Skin of body (tissue), 2 donors: Measurements from ENCODE around the gene SYT2. TPM values are rescaled to one million over a fixed set of nuclear protein-coding genes. Genes with fewer than 3 reads are reported as not detected.
"Not testable (repeated sequence)": the region's sequence is repeated elsewhere in the genome, so short reads cannot be mapped to it uniquely, and the experiment has no call there.

Experiments used
- DNase-seq: peaks from one replicate; lab custom pipeline; 2025; lab: John Stamatoyannopoulos, UW
- total RNA-seq: library from RNA; depleted of rRNA; stranded (reverse); fragments of >200 nt; gene quantifications from one replicate; pipeline ENCODE4 v1.2.3, GENCODE V29; 2014

SYT2 gene
- total RNA-seq, 1 donor from 2014 or later: 0.10 TPM

DNA sequence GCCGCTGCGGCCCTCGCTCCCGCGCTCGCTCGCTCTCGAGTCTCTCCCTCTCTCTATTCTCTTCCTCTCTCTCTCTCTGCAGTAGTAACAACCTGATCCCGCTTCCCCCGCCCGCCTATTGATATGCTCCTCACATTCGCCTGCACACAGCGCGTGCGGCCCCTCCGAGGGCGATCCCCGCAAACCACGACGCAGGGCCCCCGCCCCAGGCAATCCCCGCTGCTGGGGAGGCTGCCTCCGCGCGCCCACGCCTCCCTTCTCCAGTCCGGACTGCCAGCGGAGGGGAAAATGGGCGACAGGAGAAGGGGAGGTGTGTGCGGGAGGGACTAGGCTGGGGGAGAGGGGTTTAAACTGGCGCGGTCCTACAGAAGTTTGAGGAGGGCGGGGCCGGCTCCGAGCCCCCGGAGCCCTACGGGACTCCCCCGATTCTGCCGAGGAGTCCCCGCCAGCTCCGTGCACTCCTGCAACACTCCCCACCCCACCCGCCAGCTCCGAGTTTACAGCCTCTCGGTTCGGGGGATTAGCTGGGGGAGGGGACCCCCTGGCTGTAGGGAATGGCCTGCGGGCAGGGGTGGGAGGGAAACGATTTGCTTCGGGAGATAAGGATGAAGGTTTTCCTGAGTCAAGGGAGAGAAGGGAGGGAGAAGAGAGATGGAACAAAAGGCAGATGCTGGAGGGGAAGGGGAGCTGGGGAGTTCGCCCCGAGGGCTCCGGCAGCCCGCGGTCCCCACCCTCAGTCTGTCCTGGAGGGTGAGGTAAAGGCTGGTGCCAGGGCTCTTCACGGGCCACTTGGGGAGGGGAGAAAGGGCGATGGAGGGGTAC, 66.6 kb downstream of the SYT2 start:
- no peak for DNase-seq

DNA sequence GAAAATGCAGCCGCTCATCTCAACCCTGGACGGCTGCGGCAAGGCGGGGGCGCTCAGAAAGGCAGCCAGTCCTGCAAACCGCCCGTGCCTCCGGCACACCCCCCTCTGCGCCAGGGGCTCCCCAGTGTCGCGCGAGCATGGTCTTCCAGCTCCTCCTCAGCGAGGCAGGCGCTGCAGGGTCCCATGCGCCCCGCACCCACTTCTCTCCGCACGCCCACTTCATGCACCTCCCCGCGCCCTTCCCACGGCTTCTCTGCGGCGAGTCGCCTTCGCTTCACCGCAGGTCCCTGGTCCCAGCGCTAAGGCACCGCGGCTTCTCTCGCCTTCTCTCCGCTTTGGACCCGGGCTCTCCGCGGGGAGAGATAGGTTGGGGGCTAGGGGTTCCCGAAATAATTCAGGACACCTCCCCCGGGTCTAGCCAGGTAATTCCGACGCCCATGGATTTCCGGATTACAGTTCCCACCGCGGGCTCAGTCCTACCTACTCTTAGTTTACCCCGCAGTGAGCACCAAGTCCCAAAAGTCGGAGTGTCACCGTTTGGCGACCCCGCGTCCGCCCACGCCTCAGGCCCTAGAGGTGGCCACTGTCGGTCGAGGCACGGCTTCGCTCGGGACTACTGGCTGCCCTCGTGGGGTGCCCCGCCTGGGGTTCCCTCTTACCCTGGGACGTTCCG, 67.5 kb downstream of the SYT2 start:
- no peak for DNase-seq

DNA sequence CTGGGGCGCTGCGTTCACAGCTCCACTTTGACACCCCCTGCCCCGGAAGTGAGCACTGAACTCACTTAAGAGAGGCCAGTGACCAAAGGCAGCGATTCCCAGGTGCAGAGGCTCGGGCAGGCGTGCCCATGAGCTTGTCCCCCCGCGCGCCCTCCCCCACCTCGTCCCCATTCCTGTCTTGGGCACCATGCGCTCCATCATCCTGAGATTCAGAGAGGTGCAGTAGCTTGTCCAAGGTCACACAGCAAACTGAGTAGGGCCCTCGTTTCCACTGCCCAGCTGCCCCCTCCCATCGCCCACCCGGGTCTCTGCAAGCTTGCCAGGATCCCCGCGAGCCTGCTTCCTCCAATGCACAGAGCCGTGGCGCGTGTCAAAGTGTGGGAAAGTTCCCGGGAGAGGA, 68.0 kb downstream of the SYT2 start:
- no peak for DNase-seq

DNA sequence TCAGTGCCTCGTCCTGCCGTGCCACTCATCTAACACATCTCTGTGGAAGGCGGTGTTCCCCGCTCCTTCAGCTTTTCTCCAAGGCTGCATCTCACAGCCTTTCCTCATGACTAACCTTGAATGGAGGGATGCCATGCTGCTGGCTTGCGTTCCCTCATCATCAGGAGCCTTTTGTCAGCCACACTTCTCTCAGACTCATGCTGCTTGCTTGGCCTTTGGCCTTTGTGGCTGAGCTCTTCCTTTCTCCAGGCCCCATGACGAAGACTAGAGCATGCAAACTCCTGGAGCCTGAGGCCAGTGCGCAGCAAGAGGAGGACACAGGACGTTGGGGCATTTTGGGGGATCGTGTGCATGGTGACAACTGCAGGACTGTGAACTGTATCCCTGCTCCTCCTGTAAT, 70.8 kb downstream of the SYT2 start:
- no peak for DNase-seq

DNA sequence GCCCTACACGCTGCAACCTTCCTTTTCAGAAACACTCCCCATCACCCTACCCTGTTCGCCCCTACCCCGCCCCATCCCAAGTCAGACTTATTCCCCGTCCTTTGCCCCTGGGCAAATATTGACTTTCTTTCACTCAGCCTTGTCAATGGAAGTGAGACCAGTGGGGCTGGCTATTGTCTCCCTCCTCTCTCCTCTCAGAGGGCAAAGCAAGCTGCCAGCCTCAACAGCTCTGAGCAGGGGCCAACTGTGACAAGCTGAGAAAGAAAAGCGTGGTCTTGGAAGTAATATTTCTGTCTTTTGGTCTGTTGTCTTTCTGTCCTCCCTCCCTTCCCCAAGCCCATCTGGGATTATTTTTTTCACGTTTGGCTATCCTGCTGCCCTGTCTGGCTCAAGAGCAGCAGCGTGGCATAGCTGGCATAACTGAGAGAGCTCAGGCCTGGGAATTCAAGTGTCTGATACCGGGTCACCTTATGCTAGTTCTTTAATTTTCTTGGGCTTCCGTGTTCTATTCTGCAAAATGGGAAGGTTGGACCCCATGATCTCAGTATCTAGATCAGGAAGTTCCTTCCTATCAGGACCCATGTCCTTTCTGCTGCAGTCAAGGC, 71.5 kb downstream of the SYT2 start:
- not testable (repeated sequence) for DNase-seq

DNA sequence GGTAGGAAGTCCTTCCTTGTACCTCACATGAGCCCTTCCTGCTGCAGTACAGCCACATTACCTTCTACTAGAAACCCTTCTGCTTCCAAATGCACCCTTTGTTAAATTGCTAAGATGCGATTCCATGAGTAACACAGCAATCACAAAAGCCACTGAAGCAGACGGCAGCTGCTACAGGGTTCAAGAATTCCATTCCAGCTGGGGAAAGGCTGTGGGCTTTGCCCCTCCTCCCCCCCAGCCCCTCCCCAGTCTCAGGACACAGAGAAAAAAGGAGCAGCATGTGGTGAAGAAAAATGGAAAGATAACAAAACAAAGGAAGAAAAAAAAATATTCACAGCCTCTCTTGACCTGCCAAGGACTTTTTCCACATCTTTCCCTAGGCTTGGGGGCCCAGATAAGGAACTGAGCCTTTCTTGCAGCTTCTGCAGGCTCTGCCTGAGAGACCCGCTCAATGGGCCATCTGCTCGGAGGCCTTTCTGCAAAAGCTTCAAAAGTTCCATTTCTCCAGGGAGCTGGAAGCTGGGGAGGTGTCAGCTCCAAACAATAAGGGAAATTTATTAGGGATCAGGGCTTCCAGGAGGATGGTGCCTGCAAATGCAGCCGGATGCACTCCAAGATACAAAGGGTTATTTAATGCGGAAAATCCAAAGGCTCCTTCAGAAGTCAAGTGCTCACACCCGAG, 72.1 kb downstream of the SYT2 start:
- DNase-seq: no peak

DNA sequence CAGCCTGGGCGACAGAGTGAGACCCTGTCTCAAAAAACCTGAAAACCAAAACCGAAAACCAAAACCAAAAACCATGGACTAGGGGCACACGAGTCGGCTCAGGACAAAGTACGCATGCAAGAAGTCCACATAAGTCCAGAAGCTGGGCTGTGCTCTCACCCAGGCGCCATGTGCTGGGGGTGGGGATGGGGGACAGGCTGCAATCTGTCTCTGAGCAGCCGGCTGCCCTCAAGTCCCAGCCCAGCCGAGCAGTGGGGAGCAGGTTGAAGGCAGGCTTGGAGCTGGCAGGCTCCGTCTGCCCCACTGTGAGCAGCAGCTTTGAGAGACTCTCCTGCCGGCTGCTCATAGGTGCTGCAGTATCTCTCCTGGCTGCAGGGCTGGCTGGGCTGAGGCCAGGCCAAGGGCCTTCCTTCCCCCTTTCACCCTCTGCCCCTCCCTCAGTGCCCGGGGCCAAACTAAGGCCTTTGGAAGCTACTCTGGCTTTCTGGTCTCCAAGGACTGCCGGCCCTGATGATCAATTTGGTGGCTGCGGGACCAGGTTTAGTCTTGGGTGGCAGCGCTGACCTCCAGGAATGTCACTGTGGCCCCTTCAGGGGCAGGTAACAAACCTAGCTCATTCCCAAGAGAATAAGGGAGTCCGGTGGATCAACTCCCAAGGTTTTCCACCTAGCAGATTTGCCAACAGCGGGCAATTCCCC, 72.8 kb downstream of the SYT2 start:
- not testable (repeated sequence) for DNase-seq

DNA sequence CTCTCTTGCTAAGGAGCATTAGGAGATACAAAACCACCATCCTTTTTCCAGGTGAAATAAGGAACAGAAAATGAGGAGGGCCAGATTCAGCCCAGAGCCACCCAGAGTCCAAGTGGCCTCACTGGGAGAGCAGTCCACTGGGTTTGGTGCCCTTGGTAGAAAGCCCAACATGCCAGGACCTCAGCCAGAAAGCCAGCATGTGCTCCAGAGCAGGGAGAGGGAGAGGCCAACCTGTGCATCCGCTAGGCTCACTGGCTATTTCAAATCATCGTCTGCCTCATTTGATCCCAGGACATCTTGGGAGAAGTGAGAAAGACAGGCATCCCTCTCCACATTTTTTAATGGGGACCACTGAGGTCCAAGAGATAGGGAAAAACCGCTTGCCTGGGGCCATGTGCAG, 74.1 kb downstream of the SYT2 start:
- DNase-seq: not testable (repeated sequence)

DNA sequence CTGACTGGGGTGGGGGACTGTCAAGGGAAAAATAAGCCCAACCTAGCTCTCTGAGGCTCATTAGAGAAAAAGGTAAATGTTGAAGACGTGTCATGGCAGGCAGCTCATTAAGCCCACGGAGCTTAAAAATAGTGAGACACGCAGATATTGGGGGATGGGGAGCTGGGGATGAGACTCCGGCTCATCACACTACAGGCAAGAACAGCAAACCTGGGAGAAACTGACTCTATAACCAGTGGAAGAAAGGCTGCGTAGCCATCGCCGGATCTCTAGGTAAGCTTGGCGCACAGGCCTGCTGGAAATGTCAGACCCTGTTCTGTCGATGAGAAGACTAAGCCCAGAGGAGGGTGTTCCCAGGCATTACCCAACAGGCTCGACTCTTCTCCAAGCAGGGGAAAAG, 78.0 kb downstream of the SYT2 start:
- DNase-seq: no peak

DNA sequence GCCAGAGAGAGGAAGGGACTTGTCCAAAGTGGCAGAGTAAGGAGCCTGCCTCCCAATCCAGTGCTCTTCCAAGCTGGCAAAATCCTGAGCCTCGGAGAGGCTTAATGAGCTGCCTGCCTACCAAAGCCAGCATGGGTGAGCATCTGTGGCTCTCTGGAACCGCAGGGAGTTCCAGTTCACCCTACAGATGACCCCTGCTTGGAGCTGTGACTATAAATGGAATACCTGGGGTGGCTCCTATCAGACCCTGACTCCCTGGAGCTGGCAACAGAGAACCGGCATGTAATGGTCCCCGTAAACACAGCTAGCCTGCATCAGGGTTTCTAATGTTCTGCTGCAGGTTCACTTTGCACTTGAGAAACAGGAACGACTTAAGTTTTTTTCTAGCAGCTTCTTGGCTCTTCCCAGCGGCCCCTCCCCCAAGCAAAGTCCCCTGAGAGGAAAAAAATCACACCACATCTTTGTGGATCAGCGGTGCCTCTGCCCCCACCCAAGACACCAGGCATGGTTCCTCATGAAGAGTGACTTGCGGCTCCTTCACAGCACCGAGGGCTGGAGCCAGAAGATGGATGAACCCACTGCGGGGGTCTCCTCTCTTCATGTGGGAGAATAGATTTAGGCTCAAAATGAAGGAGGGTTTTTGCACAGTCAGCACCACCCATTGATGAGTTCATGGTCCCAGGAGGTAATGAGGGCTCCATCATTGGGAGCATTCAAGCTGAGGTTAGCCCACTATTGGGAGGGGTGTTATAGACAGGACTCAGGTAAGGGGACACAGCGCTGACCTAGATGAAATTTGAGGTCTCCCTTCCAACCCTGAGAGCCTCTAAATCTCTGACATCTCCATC, 79.0 kb downstream of the SYT2 start:
- no peak for DNase-seq

DNA sequence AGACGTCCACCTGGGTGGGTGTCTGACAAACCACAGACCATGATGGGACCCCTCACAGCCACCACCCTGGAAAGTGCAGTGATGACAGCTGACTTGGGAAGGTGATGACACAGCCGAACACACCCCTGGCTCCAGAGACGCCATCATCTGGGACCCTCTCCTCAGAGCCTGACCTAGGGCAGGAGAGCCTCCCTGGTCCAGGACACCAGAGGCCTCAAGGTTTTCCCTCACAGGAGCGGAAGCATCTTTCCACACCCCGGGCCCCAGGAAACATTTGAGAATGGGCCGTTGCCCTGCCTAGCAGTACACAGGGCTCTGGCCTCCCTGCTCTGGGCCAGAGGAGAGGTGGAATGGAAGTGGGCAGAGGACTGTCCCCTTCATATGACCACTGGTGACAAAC, 79.7 kb downstream of the SYT2 start:
- no peak for DNase-seq

DNA sequence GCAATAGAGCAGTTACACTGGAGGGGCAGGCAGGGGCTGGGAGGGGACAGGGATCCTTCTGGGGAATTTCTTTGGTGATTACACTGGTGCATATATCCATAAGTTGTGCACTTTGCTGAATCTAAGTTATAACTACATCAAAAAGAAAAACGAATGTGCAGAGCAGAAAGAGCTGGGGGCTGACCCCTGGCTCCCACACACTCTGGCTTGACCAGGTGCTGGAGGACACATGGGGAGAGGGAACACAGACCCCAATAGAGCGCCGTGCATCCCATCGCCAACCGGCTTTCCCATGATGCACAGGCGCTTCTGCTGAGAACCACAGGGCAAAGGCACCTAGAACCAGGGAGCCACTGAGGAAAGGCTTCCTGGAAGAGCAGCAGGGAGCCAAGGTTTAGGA, 80.2 kb downstream of the SYT2 start:
- DNase-seq: not testable (repeated sequence)

DNA sequence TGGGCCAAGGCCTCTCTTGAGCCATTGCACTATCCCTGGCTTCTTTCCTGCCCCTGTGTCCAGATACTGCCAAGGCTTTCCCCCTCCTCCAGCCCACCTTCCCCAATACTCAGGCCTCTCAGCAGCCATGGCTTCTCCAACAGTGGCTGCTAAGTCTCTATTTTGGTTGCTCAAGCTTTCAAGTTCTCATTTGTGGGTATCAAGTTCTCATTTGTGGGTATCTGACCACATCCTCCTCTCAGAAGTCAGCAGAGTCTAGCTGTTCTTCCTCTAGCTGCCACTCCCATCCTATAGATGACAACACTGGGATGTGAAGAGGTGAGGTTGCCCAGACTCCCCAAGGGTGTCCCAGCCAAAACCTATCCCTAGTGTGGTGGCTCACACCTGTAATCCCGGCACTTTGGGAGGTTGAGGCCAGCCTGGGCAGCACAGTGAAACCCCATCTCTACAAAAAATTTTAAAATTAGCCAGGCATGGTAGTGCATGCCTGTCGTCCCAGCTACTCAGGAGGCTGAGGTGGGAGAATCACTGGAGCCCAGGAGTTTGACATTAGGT, 80.9 kb downstream of the SYT2 start:
- not testable (repeated sequence) for DNase-seq

DNA sequence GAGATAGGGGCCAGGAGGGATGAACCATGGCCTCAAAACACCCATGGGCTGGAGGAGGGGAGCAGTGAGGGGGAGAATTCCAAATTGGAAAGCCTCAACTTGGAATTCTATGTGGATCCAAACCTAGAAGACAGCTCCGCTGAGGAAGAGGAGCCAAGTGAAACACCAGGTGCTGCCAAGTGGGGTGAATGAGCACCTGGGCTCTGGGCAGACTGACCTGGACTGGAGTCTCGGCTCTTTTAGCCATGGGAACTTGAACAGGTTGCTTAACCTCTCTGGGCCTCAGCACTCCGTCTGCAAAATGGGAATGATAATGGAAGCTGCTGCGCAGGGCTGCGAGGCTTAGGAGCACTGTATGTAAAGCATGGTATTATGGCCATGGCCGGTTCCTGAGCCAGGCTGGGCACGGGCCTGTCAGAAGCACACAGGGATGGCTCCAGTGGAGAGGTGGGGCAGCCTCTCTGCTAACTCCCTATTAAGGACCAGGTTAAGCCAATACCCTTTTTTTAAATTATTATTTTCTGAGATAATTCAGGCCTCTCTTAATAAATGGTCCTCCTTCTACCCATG, 81.5 kb downstream of the SYT2 start:
- no peak for DNase-seq

DNA sequence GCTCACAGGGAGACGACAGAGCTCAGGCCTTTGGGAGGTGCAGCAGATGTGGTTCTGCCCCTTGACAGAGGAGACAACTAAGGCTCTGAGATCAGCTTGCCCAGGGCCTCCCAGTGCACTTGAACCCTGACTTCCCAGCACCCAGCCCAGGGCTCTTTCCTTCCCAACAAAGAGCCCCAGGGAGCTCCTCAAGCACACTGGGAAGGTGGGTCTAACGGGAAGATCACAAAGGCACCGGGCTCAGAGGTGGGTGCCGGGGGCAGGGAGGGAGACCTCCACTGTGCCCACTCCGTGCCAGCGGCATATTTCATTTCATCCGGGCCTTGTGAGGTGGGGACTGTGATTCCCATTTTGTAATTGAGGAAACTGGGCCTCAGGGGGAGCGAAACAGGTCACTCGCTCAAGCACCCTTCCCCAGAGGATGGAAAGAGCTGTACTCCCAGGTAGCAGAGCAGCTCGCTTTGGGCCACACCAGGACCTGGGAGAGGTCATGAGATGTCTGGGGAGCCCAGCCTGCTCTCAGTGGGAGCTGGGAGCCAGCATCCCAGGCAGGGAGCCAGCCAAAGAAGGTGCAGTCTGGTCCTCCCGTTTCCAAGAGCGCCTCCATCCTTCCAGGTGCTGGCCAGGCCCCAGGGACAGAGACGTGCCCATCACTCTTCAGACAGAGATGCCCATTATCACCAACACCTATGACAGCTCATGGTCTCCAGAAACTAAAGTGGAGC, 82.3 kb downstream of the SYT2 start:
- no peak for DNase-seq

DNA sequence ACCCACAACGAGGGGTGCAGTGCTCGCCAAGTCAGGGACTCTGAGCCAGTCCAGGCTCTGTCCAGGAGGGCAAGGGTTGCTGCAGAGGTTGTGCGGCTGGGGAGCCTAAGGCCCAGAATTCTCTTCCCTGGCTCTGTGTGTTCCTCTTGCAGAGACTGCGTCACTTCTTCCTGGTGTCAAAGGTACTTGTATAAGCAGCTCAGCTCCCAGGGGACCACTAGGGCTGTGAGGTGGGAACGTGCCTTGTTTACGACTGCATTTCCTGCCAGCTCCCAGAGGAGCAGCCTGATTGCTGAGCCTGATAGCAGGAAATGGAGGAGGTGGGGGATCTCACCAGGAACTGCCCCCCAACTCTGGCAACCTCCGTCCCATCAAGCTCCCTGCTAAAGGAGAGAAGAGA, 83.2 kb downstream of the SYT2 start:
- not testable (repeated sequence) for DNase-seq

DNA sequence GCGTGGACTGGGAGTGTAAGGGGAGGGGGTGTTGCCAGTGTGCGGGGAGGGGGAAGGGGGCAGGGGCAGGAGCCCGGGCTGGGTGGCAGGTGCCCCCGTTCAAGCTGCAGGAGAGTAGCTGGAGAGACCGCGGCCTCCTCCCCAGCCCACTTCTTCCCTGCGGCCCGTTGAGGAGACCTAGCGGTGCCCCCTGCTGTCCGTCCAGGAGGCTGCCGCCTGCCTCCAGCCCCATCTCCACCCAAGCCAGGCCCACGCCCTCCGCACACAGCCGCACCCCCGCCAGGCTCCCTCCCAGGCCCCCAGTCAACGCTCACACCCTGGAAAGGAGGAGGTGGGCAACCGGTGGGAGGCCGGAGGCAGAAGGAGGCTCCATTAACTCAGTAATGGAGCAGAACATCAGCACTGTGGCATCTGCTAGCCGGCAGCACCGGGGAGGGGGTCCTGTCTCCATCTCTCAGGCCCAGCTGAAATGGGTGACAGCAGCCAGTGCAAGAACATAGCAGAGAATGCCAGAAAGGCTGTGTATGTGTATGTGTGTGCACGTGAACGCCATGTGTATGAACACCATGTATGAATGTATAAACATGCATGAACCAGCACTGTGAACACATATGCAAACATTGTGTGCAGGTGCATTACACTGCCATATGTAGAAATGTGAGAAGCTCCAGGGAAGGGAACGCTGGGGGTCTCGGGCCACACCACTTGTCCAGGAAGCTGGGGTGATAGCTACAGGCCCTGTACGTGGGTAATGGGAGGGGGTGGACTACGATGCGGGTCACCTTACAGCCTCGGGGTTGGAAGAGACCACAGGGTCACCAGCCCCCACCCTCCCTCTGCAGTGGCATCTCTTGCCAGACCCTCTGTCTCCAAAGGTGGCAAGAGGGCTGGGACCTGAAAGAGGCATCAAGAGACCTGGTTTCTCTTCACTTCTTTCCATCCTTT, 84.6 kb downstream of the SYT2 start:
- peak; percentile 11 for DNase-seq

DNA sequence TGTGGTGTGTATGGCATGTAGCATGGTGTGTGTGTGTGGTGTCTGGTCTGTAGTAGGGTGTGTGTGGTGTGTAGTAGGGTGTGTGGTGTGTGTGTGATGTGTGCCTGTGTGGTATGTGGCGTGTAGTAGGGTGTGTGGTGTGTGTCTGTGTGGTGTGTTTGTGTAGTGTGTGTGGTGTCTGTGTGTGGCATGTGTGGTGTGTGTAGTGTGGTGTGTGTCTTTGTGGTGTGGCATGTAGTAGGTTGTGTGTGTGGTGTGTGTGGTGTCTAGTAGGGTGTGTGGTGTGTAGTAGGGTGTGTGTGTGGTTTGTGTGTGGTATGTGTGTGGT, 85.5 kb downstream of the SYT2 start:
- DNase-seq: no peak
